ENCODE data around the gene GZMB.
"Not testable (repeated sequence)": the region's sequence is repeated elsewhere in the genome, so short reads cannot be mapped to it uniquely, and the experiment has no call there.

GZMB gene

DNA sequence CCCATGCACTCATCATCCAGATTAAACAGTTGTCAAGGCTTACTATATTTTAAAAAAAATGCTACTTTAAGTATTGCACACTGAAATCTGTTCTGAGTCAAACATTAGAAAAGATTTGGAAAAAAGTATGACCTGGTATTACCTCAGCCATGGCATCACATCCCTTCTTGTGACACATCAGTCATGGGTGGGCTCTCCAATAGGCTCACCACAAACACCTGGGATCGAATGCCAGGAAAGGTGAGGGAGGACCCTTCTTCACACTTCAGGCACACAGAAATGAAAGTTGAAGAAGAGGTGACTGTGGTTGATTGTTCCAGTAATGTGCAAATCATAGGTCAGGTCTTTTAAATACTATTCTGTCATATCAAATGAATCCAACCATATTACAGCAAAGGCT, 36.6 kb upstream of the GZMB start:
- no peak for FAIRE-seq

GRCh38 chr14:24669651-24670050, 35.7 kb upstream of the GZMB start:
- FAIRE-seq, result no peak
- no peak for DNase-seq (ENCODE audit: insufficient read length, low spot score)
- TF ChIP-seq SPI1 (IDR thresholded peaks at IDR 0.05; ENCODE audit: low read depth, low read length) (no peak), POLR2AphosphoS5 (IDR thresholded peaks at IDR 0.05; ENCODE audit: low read depth, low read length) (no peak), TAF1 (IDR thresholded peaks at IDR 0.05; ENCODE audit: low read depth, low read length) (no peak)

More for the DNA sequence above, 36.6 kb upstream of the GZMB start:
- no peak for TF ChIP-seq POLR2AphosphoS5 (IDR thresholded peaks at IDR 0.05; ENCODE audit: low read depth, low read length)
- TF ChIP-seq POLR2A (IDR thresholded peaks at IDR 0.05; ENCODE audit: low read depth, low read length), result no peak
- TF ChIP-seq TAF1 (IDR thresholded peaks at IDR 0.05; ENCODE audit: low read depth, low read length), result no peak
- TF ChIP-seq POU2F2 (IDR thresholded peaks at IDR 0.05; ENCODE audit: low read depth, low read length), result no peak
- TF ChIP-seq SPI1 (IDR thresholded peaks at IDR 0.05; ENCODE audit: low read depth, low read length), result no peak
- no peak for TF ChIP-seq PAX5 (IDR thresholded peaks at IDR 0.05; ENCODE audit: insufficient read depth, low read length, severe bottlenecking)
- no peak for DNase-seq (ENCODE audit: insufficient read length, low spot score)

GRCh38 chr14:24665440-24665991, 31.5 kb upstream of the GZMB start:
- FAIRE-seq (peak; percentile 91), DNase-seq (ENCODE audit: insufficient read length, low spot score) (no peak)
- TF ChIP-seq POLR2A (IDR thresholded peaks at IDR 0.05; ENCODE audit: low read depth, low read length) (no peak), SPI1 (IDR thresholded peaks at IDR 0.05; ENCODE audit: low read depth, low read length) (no peak), POU2F2 (IDR thresholded peaks at IDR 0.05; ENCODE audit: low read depth, low read length) (no peak), TAF1 (IDR thresholded peaks at IDR 0.05; ENCODE audit: low read depth, low read length) (no peak), POLR2AphosphoS5 (IDR thresholded peaks at IDR 0.05; ENCODE audit: low read depth, low read length) (no peak), PAX5 (IDR thresholded peaks at IDR 0.05; ENCODE audit: insufficient read depth, low read length, severe bottlenecking) (no peak)

- DNase-seq (ENCODE audit: insufficient read length, low spot score) (no peak), FAIRE-seq (no peak)
- no peak for TF ChIP-seq POLR2A (IDR thresholded peaks at IDR 0.05; ENCODE audit: low read depth, low read length)
- no peak for TF ChIP-seq POU2F2 (IDR thresholded peaks at IDR 0.05; ENCODE audit: low read depth, low read length)
- TF ChIP-seq TAF1 (IDR thresholded peaks at IDR 0.05; ENCODE audit: low read depth, low read length), result no peak
- TF ChIP-seq POLR2AphosphoS5 (IDR thresholded peaks at IDR 0.05; ENCODE audit: low read depth, low read length), result no peak
- TF ChIP-seq PAX5 (IDR thresholded peaks at IDR 0.05; ENCODE audit: insufficient read depth, low read length, severe bottlenecking), result no peak
- TF ChIP-seq SPI1 (IDR thresholded peaks at IDR 0.05; ENCODE audit: low read depth, low read length), result no peak
Measured at GRCh38 chr14:24664366-24664765, 30.4 kb upstream of the GZMB start.

DNA sequence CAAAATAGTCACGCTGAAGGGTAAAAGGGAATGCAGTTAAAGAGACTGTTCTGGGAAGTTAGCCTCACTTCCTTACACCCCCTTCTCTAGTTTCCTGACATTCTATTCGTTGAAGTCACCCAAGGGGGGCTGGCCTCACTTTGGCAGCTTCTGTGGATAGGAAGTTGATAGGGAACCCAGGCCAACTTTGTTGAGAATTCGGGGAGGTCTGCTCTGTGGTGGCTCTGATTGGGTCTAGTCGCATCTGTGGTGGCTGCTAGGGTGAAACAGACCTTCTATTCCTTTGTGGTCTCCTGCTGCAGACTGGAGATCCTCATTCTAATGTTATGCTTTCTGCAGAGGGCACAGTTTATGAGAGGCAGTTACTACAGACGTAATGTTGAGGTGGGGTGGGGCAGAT, 28.8 kb upstream of the GZMB start:
- TF ChIP-seq TAF1 (IDR thresholded peaks at IDR 0.05; ENCODE audit: low read depth, low read length) (no peak), POLR2AphosphoS5 (IDR thresholded peaks at IDR 0.05; ENCODE audit: low read depth, low read length) (no peak)
- DNase-seq (ENCODE audit: insufficient read length, low spot score) (no peak), FAIRE-seq (peak; percentile 85)

GRCh38 chr14:24659916-24660570, 26.1 kb upstream of the GZMB start:
- DNase-seq (ENCODE audit: insufficient read length, low spot score) (no peak), FAIRE-seq (no peak)
- TF ChIP-seq PAX5 (IDR thresholded peaks at IDR 0.05; ENCODE audit: insufficient read depth, low read length, severe bottlenecking) (no peak), POU2F2 (IDR thresholded peaks at IDR 0.05; ENCODE audit: low read depth, low read length) (no peak), TAF1 (IDR thresholded peaks at IDR 0.05; ENCODE audit: low read depth, low read length) (no peak), POLR2A (IDR thresholded peaks at IDR 0.05; ENCODE audit: low read depth, low read length) (no peak), POLR2AphosphoS5 (IDR thresholded peaks at IDR 0.05; ENCODE audit: low read depth, low read length) (no peak)

DNA sequence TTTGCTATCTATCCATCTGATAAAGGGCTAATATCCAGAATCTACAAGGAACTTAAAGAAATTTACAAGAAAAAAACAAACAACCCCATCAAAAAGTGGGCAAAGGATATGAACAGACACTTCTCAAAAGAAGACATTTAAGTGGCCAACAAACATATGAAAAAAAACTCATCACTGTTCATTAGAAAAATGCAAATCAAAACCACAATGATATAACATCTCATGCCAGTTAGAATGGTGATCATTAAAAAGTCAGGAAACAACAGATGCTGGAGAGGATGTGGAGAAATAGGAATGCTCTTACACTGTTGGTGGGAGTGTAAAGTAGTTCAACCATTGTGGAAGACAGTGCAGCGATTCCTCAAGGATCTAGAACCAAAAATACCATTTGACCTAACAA, 14.4 kb upstream of the GZMB start:
- DNase-seq (ENCODE audit: insufficient read length, low spot score); FAIRE-seq: not testable (repeated sequence)

- no peak for FAIRE-seq
Measured at GRCh38 chr14:24639905-24640304, 5.9 kb upstream of the GZMB start.

GRCh38 chr14:24639270-24639669, 5.3 kb upstream of the GZMB start:
- DNase-seq (ENCODE audit: insufficient read length, low spot score) (no peak), FAIRE-seq (no peak)
- no peak for TF ChIP-seq PAX5 (IDR thresholded peaks at IDR 0.05; ENCODE audit: insufficient read depth, low read length, severe bottlenecking)
- no peak for TF ChIP-seq SPI1 (IDR thresholded peaks at IDR 0.05; ENCODE audit: low read depth, low read length)
- TF ChIP-seq POLR2A (IDR thresholded peaks at IDR 0.05; ENCODE audit: low read depth, low read length), result no peak
- no peak for TF ChIP-seq POU2F2 (IDR thresholded peaks at IDR 0.05; ENCODE audit: low read depth, low read length)
- no peak for TF ChIP-seq TAF1 (IDR thresholded peaks at IDR 0.05; ENCODE audit: low read depth, low read length)
- no peak for TF ChIP-seq POLR2AphosphoS5 (IDR thresholded peaks at IDR 0.05; ENCODE audit: low read depth, low read length)

More at GRCh38 chr14:24639905-24640304, 5.9 kb upstream of the GZMB start:
- no peak for TF ChIP-seq POLR2A (IDR thresholded peaks at IDR 0.05; ENCODE audit: low read depth, low read length)
- TF ChIP-seq POLR2AphosphoS5 (IDR thresholded peaks at IDR 0.05; ENCODE audit: low read depth, low read length), result no peak
- TF ChIP-seq TAF1 (IDR thresholded peaks at IDR 0.05; ENCODE audit: low read depth, low read length), result no peak
- TF ChIP-seq SPI1 (IDR thresholded peaks at IDR 0.05; ENCODE audit: low read depth, low read length), result no peak
- TF ChIP-seq POU2F2 (IDR thresholded peaks at IDR 0.05; ENCODE audit: low read depth, low read length), result no peak
- TF ChIP-seq PAX5 (IDR thresholded peaks at IDR 0.05; ENCODE audit: insufficient read depth, low read length, severe bottlenecking), result no peak
- DNase-seq (ENCODE audit: insufficient read length, low spot score), result no peak

- FAIRE-seq (no peak), DNase-seq (ENCODE audit: insufficient read length, low spot score) (no peak)
- no peak for TF ChIP-seq POLR2A (IDR thresholded peaks at IDR 0.05; ENCODE audit: low read depth, low read length)
- no peak for TF ChIP-seq PAX5 (IDR thresholded peaks at IDR 0.05; ENCODE audit: insufficient read depth, low read length, severe bottlenecking)
- TF ChIP-seq POLR2AphosphoS5 (IDR thresholded peaks at IDR 0.05; ENCODE audit: low read depth, low read length), result no peak
- no peak for TF ChIP-seq SPI1 (IDR thresholded peaks at IDR 0.05; ENCODE audit: low read depth, low read length)
- no peak for TF ChIP-seq POU2F2 (IDR thresholded peaks at IDR 0.05; ENCODE audit: low read depth, low read length)
- TF ChIP-seq TAF1 (IDR thresholded peaks at IDR 0.05; ENCODE audit: low read depth, low read length), result no peak
Measured at GRCh38 chr14:24633353-24633752, 637 bp downstream of the GZMB start.
